AG04449 (cell line): ENCODE results near the gene SIL1.
"Not testable (repeated sequence)": the region's sequence is repeated elsewhere in the genome, so short reads cannot be mapped to it uniquely, and the experiment has no call there.

Experiments used
- CTCF ChIA-PET: fragments of 350-600 bp; formaldehyde crosslinking; extraction: SDS; loops from one replicate; lab custom pipeline; 2021; ENCODE audit warnings: antibody characterized with exemption; lab: Yijun Ruan, JAX
- POLR2A ChIA-PET: fragments of 400-600, 350-600 bp; formaldehyde crosslinking; extraction: SDS; loops from one replicate; lab custom pipeline; 2020; ENCODE audit warnings: antibody characterized with exemption, inconsistent platforms; lab: Yijun Ruan, JAX
- DNase-seq: peaks from one replicate; pipeline ENCODE4 v3.0.0-alpha.2; 2010; ENCODE audit warnings: low read depth, low spot score
- H3K4me3 ChIP-seq: 2 replicates; pipeline ENCODE4 v1.5.1; 2011; ENCODE audit warnings: low read depth, mild to moderate bottlenecking, control low read depth, low read length
- TF ChIP-seq, protein P1 (sequence below): IDR thresholded peaks from one replicate; pipeline ENCODE4 v1.5.1; 2011; ENCODE audit warnings: mild to moderate bottlenecking, moderate library complexity, low read length, control low read depth, inconsistent platforms; ENCODE audit not compliant: insufficient read depth; ENCODE audit errors: missing control alignments

SIL1 gene

DNA sequence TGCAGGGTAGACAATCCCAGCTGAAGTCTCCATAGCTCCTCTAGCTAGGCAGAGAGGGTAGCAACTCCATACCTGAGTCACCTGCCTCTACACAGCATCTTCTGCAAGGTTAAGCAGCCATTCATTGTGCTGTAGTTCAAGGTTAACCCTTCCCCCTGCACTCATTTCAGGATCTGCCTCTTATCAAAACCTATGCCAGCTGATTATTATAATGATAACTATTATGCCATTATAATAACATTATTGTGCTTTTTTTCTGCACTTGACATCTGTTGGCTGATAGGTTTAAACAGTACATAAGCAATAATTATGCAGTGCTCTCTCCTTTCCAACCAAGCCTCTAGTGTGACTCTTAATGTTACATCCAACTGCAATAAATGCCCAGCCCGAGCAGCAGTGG is 17.3 kb downstream of the SIL1 start:
- DNase-seq = no peak
- CTCF ChIA-PET = interaction anchor here (1.2 kb wide), 1 partner anchor 15 kb away, joined by 3 read pairs; no protein-coding TSS in a partner anchor
- TF ChIP-seq, protein P1, sequence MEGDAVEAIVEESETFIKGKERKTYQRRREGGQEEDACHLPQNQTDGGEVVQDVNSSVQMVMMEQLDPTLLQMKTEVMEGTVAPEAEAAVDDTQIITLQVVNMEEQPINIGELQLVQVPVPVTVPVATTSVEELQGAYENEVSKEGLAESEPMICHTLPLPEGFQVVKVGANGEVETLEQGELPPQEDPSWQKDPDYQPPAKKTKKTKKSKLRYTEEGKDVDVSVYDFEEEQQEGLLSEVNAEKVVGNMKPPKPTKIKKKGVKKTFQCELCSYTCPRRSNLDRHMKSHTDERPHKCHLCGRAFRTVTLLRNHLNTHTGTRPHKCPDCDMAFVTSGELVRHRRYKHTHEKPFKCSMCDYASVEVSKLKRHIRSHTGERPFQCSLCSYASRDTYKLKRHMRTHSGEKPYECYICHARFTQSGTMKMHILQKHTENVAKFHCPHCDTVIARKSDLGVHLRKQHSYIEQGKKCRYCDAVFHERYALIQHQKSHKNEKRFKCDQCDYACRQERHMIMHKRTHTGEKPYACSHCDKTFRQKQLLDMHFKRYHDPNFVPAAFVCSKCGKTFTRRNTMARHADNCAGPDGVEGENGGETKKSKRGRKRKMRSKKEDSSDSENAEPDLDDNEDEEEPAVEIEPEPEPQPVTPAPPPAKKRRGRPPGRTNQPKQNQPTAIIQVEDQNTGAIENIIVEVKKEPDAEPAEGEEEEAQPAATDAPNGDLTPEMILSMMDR = no peak
- POLR2A ChIA-PET = no interaction called here
- no peak overlapping the region for H3K4me3 ChIP-seq

DNA sequence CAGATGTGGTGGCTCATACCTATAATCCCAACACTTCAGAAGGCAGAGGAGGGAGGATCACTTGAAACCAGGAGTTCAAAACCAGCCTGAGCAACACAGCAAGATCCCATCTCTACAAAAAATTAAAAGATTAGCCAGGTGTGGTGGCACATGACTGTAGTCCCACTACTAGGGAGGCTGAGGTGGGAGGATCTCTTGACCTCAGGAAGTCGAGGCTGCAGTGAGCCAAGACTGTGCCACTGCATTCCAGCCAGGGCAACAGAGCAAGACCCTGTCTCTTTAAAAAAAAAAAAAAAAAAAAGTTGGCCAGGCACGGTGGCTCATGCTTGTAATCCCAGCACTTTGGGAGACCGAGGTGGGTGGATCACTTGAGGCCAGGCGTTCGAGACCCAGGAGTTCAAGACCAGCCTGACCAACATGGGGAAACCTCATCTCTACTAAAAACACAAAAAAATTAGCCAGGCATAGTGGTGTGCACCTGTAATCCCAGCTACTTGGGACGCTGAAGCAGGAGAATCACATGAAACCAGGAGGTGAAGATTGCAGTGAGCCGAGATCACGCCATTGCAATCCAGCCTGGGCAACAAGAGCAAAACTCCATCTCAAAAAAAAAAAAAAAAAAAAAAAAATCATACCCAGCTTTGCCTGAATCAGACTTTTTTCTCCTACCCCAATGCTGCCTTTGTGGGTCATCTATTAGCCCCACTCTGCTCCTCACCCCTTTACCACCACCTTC is 18.2 kb downstream of the SIL1 start:
- CTCF ChIA-PET = interaction anchor here (1.2 kb wide), 1 partner anchor 14 kb away, joined by 3 read pairs; no protein-coding TSS in a partner anchor
- POLR2A ChIA-PET, DNase-seq, H3K4me3 ChIP-seq: not testable (repeated sequence)

DNA sequence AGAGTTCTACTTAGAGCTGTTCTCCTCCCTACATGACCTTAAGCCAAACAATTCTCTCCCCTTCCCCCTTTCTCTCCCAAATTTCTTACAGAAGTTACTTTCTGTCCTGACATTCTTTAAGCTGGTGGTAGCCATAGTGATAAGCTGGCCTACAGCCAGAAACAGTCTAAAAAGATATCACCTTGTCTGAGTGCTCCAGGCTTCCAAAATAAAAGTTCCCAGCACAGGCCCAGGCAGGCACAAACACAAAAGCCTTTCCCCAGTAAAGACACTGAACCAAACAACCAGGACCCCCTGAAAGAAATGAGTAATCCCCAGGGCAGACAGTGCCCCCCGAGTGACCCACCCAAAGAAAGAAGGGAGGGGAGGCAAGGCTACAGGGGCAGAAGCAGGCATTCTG is 19.2 kb downstream of the SIL1 start:
- ChIA-PET POLR2A (no interaction called here), CTCF (no interaction called here)
- TF ChIP-seq, protein P1 = no peak
- no peak overlapping the region for H3K4me3 ChIP-seq
- DNase-seq = no peak

DNA sequence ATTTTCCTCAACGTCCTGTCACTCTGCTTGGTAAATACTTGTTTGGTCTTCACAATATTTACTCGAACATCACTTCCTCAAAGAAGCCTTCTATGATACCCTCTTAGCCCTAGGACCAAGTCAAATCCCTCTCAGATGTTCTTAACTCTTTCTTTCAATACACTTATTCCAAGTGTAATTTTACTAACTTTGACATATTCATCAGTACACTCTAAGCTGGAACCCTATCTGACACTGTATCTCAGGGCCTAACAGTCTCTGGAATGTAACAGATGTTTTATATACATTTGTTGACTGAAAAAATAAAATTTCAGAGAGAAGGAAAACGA is 19.6 kb downstream of the SIL1 start:
- POLR2A ChIA-PET = no interaction called here
- TF ChIP-seq, protein P1 = no peak
- DNase-seq = no peak
- H3K4me3 ChIP-seq = no peak overlapping the region
- CTCF ChIA-PET = no interaction called here

DNA sequence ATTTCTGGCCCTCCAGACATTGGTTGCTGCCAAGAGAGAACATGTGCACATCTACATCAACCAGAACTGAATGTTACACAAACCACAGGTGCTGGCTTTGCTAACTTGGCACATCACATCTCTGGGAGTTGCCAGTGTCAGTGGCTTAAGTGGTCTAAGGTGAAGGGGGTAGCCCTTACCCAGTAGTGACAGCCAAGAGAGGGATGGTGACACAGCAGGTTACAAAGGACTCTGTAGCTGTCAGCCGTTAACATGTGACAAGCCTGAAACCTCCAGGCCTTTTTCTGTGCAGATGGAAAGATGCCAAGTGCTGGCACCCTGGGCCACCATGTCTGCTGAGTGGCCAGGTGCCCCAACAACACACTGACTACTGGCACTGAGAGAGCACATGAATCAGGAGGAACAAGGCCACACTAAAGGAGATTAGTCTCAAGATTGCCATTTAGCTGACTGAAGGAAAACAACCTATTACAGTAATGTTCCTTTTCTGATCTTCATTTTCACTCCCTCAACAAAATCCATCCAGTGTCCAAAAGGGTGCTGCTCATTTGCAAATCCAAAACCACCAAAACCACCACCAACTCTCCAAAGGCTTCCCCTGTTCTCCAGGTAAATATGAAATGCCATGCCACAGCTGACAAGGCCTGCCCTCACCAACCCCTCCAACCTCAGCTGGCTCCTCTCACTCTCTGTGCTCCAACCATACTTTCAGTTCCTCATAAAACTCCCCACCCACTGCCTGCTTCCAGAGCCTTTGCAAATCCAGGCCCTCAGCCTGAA is 20.2 kb downstream of the SIL1 start:
- TF ChIP-seq, protein P1 = no peak
- H3K4me3 ChIP-seq = no peak overlapping the region
- ChIA-PET CTCF (no interaction called here), POLR2A (interaction anchor here (0.5 kb wide), 1 partner anchor 21 kb away, joined by 3 read pairs; no protein-coding TSS in a partner anchor)
- no peak for DNase-seq

DNA sequence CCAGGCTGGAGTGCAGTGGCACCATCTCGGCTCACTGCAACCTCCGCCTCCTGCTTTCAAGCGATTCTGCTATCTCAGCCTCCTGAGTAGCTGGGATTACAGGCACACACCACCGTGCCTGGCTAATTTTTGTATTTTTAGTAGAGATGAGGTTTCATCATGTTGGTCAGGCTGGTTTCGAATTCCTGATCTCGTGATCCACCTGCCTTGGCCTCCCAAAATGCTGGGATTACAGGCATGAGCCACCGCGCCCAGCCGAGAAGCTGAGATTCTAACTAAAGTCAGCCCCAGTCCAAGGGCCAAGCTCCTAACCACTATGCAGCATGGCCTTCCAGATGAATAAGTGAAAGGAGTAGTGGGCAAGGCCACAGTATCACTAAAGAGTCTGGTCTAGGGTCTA is 20.9 kb downstream of the SIL1 start:
- not testable (repeated sequence) for H3K4me3 ChIP-seq, DNase-seq
- ChIA-PET CTCF (interaction anchor here (1.0 kb wide), 1 partner anchor 19 kb away, joined by 3 read pairs; no protein-coding TSS in a partner anchor), POLR2A (interaction anchor here (0.5 to 0.7 kb wide), 2 partner anchors 16 to 20 kb away, joined by 3 read pairs; no protein-coding TSS in a partner anchor)

DNA sequence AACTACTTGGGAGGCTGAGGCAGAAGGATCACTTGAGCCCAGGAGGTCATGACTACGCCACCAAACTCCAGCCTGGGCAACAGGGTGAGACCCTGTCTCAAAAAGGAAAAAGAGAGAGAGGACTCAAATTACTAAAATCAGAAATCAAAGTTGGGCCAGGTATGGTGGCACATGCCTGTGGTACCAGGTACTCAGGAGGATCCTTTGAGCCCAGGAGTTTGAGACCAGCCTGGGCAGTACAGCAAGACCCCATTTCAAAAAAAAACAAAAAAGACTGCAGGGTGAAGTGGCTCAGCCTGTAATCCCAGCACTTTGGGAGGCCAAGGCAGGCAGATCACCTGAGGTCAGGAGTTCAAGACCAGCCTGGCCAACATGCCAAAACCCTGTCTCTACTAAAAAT is 23.8 kb downstream of the SIL1 start:
- CTCF ChIA-PET, DNase-seq, POLR2A ChIA-PET, H3K4me3 ChIP-seq: not testable (repeated sequence)
